Measurements from ENCODE around the gene PARL. TPM values are rescaled to one million over a fixed set of nuclear protein-coding genes. Genes with fewer than 3 reads are reported as not detected.
A peak's percentile ranks its signal among the peaks of the same experiment; 100 is the strongest.

PARL gene
- total and polyA plus RNA-seq, 9 of the 15 experiments (the other 6 are each of a cell fraction or from before 2014, with no cell fraction given): 39.5 to 82.4 (median 57.4) TPM

- TF ChIP-seq, protein P1, sequence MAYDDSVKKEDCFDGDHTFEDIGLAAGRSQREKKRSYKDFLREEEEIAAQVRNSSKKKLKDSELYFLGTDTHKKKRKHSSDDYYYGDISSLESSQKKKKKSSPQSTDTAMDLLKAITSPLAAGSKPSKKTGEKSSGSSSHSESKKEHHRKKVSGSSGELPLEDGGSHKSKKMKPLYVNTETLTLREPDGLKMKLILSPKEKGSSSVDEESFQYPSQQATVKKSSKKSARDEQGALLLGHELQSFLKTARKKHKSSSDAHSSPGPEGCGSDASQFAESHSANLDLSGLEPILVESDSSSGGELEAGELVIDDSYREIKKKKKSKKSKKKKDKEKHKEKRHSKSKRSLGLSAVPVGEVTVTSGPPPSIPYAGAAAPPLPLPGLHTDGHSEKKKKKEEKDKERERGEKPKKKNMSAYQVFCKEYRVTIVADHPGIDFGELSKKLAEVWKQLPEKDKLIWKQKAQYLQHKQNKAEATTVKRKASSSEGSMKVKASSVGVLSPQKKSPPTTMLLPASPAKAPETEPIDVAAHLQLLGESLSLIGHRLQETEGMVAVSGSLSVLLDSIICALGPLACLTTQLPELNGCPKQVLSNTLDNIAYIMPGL (CRISPR knock-in tag; IDR thresholded peaks at IDR 0.05): no peak
- no peak for TF ChIP-seq SRSF3 (IDR thresholded peaks at IDR 0.05; ENCODE audit: insufficient read depth, low read length)
- TF ChIP-seq PTBP1 (IDR thresholded peaks at IDR 0.05; ENCODE audit: low read depth, low read length): no peak
- CTCF ChIA-PET (ENCODE audit: low intra/inter-chr PET ratio): no interaction called here
- in situ Hi-C loops (cut with MboI): no loop called here
- BruUV-seq (replicated peaks): no TSS peak
- Histone ChIP-seq H3K79me2 (ENCODE audit: control insufficient read depth, insufficient read depth, low read length) (no peaks in the 10 kb centered on the region), H3K4me2 (ENCODE audit: insufficient read depth, low read length) (no peak overlapping the region), H3K9me3 (replicated peaks; ENCODE audit: control insufficient read depth, insufficient read depth, low read depth, low read length) (no peaks in the 10 kb centered on the region), H3K27me3 (ENCODE audit: control insufficient read depth in 2 of 2, insufficient read depth in 2 of 2, low read length in 2 of 2) (no peaks in the 10 kb centered on the region), H3K36me3 (ENCODE audit: control insufficient read depth, insufficient read depth, low read length) (peaks cover 57% of the 10 kb centered on the region), H3K4me1 (replicated peaks in 1 of 2; ENCODE audit: control insufficient read depth in 2 of 2, insufficient read depth in 2 of 2, low read length in 2 of 2) (no peaks in the 10 kb centered on the region), H3K27ac (ENCODE audit: extremely low read depth, low read depth, low read length) (no peak overlapping the region), H4K20me1 (replicated peaks; ENCODE audit: control insufficient read depth, insufficient read depth, low read length) (no peaks in the 10 kb centered on the region), H2AFZ (ENCODE audit: low read depth, low read length) (no peak overlapping the region), H3K9me1 (ENCODE audit: control insufficient read depth, insufficient read depth, low read length) (no peaks in the 10 kb centered on the region), H3K9ac (ENCODE audit: insufficient read depth in 1 of 2, low read depth in 2 of 2, low read length in 2 of 2) (no peak overlapping the region), H3K4me3 (no peak overlapping the region)
- DNase-seq (ENCODE audit: extremely low read depth in 1 of 4, low spot score in 3 of 4) (no peak), ATAC-seq (no peak), FAIRE-seq (no peak)
- WGBS (ENCODE audit: insufficient coverage, low coverage, missing lambda C conversion rate): 95% methylated on average over 4 of the region's 4 CpGs
- intact Hi-C loops (cut with micrococcal nuclease): no loop called here
- POLR2A ChIA-PET: interaction anchor here (0.6 kb wide), 1 partner anchor 532 kb away, joined by 3 read pairs; no protein-coding TSS in a partner anchor
Observed at GRCh38 chr3:183839751-183840150, 44.9 kb downstream of the PARL start.

GRCh38 chr3:183837894-183838293, 46.8 kb downstream of the PARL start:
- H3K4me2 ChIP-seq (ENCODE audit: insufficient read depth, low read length): no peak overlapping the region
- 93% methylated on average over 2 of the region's 3 CpGs for WGBS (ENCODE audit: insufficient coverage, low coverage, missing lambda C conversion rate)
- no TSS peak for BruUV-seq (replicated peaks)
- H3K36me3 ChIP-seq (ENCODE audit: control insufficient read depth, insufficient read depth, low read length): peaks cover 59% of the 10 kb centered on the region
- FAIRE-seq (no peak), DNase-seq (ENCODE audit: extremely low read depth in 1 of 4, low spot score in 3 of 4) (no peak), ATAC-seq (no peak)
- no peaks in the 10 kb centered on the region for H3K4me1 ChIP-seq (replicated peaks in 1 of 2; ENCODE audit: control insufficient read depth in 2 of 2, insufficient read depth in 2 of 2, low read length in 2 of 2)
- ChIA-PET CTCF (ENCODE audit: low intra/inter-chr PET ratio) (no interaction called here), POLR2A (no interaction called here)
- no peak overlapping the region for H3K9ac ChIP-seq (ENCODE audit: insufficient read depth in 1 of 2, low read depth in 2 of 2, low read length in 2 of 2)
- H3K4me3 ChIP-seq: no peak overlapping the region
- H2AFZ ChIP-seq (ENCODE audit: low read depth, low read length): no peak overlapping the region
- H3K9me3 ChIP-seq (replicated peaks; ENCODE audit: control insufficient read depth, insufficient read depth, low read depth, low read length): no peaks in the 10 kb centered on the region
- H3K27ac ChIP-seq (ENCODE audit: extremely low read depth, low read depth, low read length): no peak overlapping the region
- TF ChIP-seq TCF15 (CRISPR knock-in tag; IDR thresholded peaks at IDR 0.05) (no peak), FOXA3 (CRISPR knock-in tag; conservative IDR thresholded peaks at IDR 0.05 in 1 of 2, IDR thresholded peaks at IDR 0.05 in 1 of 2) (no peak), E2F6 (IDR thresholded peaks at IDR 0.05; ENCODE audit: borderline replicate concordance in 1 of 2, extremely low read depth in 1 of 2, insufficient read depth in 1 of 2, insufficient read length in 1 of 2, low read depth in 1 of 2, low read length in 1 of 2, poor library complexity in 1 of 2, severe bottlenecking in 1 of 2) (no peak), NUFIP1 (IDR thresholded peaks at IDR 0.05; ENCODE audit: partially characterized antibody) (no peak), TAF7 (tag; IDR thresholded peaks at IDR 0.05) (no peak), ZNF445 (CRISPR knock-in tag; IDR thresholded peaks at IDR 0.05; ENCODE audit: low read depth) (no peak), ZNF121 (CRISPR knock-in tag; conservative IDR thresholded peaks at IDR 0.05) (peak; percentile 50; the same call in 1 of the 2 replicates)
- no peaks in the 10 kb centered on the region for H3K79me2 ChIP-seq (ENCODE audit: control insufficient read depth, insufficient read depth, low read length)
- intact Hi-C loops (cut with micrococcal nuclease) (no loop called here), in situ Hi-C loops (cut with MboI) (no loop called here)
- H4K20me1 ChIP-seq (replicated peaks; ENCODE audit: control insufficient read depth, insufficient read depth, low read length): no peaks in the 10 kb centered on the region
- H3K9me1 ChIP-seq (ENCODE audit: control insufficient read depth, insufficient read depth, low read length): no peaks in the 10 kb centered on the region
- H3K27me3 ChIP-seq (ENCODE audit: control insufficient read depth in 2 of 2, insufficient read depth in 2 of 2, low read length in 2 of 2): no peaks in the 10 kb centered on the region
